ENCODE data around the gene SEPTIN8. TPM values are rescaled to one million over a fixed set of nuclear protein-coding genes. Genes with fewer than 3 reads are reported as not detected.

Gene SEPTIN8
- 10 to 100 TPM; 42.9 to 54.8 TPM for total RNA-seq
- long read RNA-seq, donor 1, full-length matches to known transcripts: 12 of 28 reads
- long read RNA-seq, donor 1, partial matches to known transcripts: 2 of 28 reads
- long read RNA-seq, donor 1, other reads (novel, unspliced or antisense): 14 of 28 reads
- long read RNA-seq, donor 2, full-length matches to known transcripts: 26 of 78 reads
- long read RNA-seq, donor 2, partial matches to known transcripts: 10 of 78 reads
- long read RNA-seq, donor 2, other reads (novel, unspliced or antisense): 42 of 78 reads

- intact Hi-C loops (cut with DNase I): no loop called here
- DNase-seq (ENCODE audit: low spot score): no peak
Observed at GRCh38 chr5:132777209-132778069, at the start of gene SEPTIN8. TSS of gene SEPTIN8 (minus strand) at chr5:132777239. CDS start at chr5:132777137, 102 bp downstream.

DNA sequence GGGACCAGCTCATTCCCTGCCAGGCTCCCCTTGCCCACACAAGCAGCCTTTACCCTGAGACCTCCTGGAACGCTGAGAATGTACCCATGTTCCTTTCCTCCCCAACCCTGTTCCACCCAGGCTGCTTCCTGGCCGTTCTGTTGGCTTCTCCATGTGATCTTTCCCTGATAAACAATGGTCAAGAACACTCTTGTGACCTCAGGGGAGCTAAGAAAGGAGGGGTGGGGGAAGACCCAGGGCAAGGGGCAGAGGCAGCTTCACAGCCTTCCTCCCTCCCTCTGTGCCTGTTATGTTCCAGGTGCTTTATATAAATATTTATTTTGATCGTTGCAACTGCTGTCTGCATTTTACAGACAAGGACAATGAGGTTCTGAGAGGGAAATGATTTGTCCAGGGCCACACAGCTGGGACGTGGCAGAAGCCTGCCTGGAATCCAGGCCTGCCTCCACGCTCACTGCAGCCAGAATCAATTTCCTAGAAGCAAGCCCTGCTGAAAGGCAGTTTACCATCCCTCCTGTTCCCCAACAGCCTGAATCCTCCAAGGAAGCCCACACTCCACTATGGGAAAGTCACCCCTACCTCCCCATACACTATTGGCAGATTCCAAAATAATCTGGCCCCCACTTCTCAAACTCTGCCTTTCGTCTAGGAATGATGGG lies 49.5 kb upstream of the SEPTIN8 start:
- DNase-seq (ENCODE audit: low spot score): no peak
- intact Hi-C loops (cut with DNase I): loop anchor here in 1 of 2 donors (10.0 kb wide), 1 partner anchor 302 kb away; no protein-coding TSS in a partner anchor

DNA sequence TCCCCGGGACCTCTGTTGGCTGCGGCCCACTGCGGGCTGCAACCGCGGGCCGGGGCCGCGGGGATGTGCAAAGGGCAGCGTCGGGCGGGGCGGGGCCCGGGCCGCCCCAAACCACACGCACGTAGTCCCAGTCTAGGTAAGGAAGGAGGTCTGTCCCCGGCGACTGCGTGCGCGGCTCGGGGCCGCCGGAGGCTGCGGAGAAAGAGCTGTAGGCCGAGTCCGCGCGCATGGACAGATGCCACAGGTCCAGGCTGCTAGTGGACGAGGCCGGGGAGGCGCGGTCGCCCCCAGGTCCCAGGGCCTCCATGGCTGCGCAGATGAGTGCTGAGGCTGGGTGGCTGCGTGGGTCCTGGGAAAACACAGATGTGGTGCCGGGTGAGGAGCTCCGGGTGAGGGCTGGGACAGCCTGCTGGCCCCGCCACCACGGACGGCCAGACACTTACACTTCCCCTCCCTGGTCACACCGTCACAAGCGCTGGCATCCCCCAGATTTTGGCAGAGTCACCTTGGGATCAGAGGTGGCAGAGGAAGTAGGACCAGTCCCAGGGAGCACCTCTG lies 48.9 kb upstream of the SEPTIN8 start:
- intact Hi-C loops (cut with DNase I): loop anchor here in 1 of 2 donors (10.0 kb wide), 1 partner anchor 301 kb away; no protein-coding TSS in a partner anchor
- no peak for DNase-seq (ENCODE audit: low spot score)

GRCh38 chr5:132825033-132825833 lies 48.2 kb upstream of the SEPTIN8 start:
- no peak for DNase-seq (ENCODE audit: low spot score)
- intact Hi-C loops (cut with DNase I): loop anchor here in 1 of 2 donors (10.0 kb wide), 1 partner anchor 300 kb away; no protein-coding TSS in a partner anchor

- intact Hi-C loops (cut with DNase I): loop anchor here in 1 of 2 donors (10.0 kb wide), 1 partner anchor 300 kb away; no protein-coding TSS in a partner anchor
- DNase-seq (ENCODE audit: low spot score): no peak
Observed at GRCh38 chr5:132824426-132824825, 47.4 kb upstream of the SEPTIN8 start.

GRCh38 chr5:132823481-132824050 lies 46.5 kb upstream of the SEPTIN8 start:
- intact Hi-C loops (cut with DNase I): loop anchor here in 1 of 2 donors (10.0 kb wide), 1 partner anchor 299 kb away; no protein-coding TSS in a partner anchor
- DNase-seq (ENCODE audit: low spot score): no peak

GRCh38 chr5:132822650-132823480 lies 45.8 kb upstream of the SEPTIN8 start:
- no peak for DNase-seq (ENCODE audit: low spot score)
- intact Hi-C loops (cut with DNase I): loop anchor here in 1 of 2 donors (10.0 kb wide), 1 partner anchor 298 kb away; no protein-coding TSS in a partner anchor

DNA sequence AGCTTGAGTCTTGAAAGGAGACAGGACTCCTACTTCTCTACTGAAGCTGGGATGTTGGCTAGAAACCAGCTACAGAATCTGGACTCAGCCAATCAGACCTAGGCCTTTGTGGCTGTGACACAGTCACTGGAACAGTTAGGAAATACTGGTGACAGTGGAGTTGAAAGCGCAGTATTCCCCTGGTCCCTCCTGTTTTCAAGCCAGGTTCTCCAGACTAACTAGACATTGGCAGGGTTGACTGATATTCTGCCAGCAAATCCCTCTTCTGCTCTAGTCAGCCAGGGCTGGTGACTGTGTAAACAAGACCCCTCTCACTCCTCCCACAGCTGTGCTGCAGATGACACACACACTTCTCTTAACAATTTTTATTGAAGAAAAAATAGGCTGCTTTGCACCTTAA lies 44.8 kb upstream of the SEPTIN8 start:
- intact Hi-C loops (cut with DNase I): loop anchor here in 1 of 2 donors (10.0 kb wide), 1 partner anchor 297 kb away; no protein-coding TSS in a partner anchor

GRCh38 chr5:132821350-132821749 lies 44.3 kb upstream of the SEPTIN8 start:
- DNase-seq (ENCODE audit: low spot score): no peak
- intact Hi-C loops (cut with DNase I): loop anchor here in 1 of 2 donors (10.0 kb wide), 1 partner anchor 297 kb away; no protein-coding TSS in a partner anchor

More for the DNA sequence above, 44.8 kb upstream of the SEPTIN8 start:
- no peak for DNase-seq (ENCODE audit: low spot score)

DNA sequence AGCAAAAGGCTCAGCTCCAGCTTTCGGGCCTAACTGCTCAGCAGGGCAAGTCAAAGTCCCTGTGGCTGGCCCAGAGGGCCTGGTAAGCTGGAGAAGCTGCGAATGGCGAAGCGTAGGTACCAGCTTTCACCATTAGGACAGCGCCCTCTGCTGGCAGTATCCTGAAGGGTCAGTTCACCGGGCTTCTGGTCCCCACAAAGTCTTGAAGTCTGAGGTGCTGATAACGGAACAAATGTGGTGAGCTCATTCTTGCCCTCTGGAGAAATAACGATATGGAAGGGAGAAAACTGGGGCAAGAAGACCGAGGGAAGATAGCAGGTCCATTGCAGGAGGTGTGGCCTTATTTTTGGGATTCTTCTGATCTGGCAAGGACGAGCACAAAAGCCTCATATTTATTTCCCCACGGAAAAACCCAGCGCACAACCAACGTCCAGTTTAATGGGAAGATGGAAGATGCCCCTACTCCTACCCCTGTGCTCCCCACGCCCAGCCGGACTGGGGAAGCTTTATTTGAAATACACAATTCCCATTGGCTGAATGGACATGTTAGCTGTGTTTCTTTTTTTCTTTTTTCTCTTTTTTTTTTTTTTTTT lies 43.2 kb upstream of the SEPTIN8 start:
- intact Hi-C loops (cut with DNase I): loop anchor here in 1 of 2 donors (10.0 kb wide), 1 partner anchor 295 kb away; no protein-coding TSS in a partner anchor
- DNase-seq (ENCODE audit: low spot score): peak; percentile 97

- intact Hi-C loops (cut with DNase I): no loop called here
- DNase-seq (ENCODE audit: low spot score): no peak
Observed at GRCh38 chr5:132819468-132819867, 42.4 kb upstream of the SEPTIN8 start.

DNA sequence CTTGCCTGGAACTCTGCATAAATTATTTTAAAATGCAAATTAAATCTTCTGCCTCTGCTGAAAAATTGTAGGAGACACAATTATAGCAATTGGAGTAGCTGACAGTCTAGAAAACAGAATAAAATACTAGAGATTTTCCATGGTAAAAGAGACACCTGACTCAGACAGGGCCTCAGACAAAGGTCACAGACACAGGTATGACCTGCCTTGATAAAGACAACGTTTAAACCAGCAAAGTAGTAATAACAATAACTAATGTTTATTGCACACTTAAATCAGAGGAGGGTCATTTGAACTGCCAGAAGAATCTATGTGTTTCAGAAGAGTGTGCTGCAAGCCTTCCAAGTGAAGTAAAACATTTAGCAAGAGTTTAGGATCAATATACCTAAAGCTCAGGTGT lies 40.0 kb upstream of the SEPTIN8 start:
- no peak for DNase-seq (ENCODE audit: low spot score)
- intact Hi-C loops (cut with DNase I): no loop called here

- intact Hi-C loops (cut with DNase I): no loop called here
Observed at GRCh38 chr5:132816554-132816953, 39.5 kb upstream of the SEPTIN8 start.

DNA sequence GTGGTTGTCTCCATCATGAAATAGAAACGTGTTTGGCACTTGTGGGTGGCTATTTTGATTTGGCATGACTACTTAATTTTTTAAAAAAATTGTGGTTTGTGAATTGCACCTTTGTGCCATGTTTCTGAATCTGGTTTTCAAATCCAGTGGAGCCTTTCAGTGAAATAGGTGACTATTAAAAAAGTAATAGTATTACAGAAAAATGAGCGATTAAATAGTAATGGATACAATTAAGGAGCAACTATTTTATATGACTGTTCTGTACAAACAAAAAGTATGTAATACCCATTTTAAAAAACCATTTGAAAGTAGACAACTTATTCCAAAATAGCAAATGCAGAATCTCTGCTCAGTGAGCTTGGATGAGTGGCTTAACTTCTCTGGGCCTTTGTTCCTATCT lies 39.0 kb upstream of the SEPTIN8 start:
- no peak for DNase-seq (ENCODE audit: low spot score)
- intact Hi-C loops (cut with DNase I): no loop called here

More at GRCh38 chr5:132816554-132816953, 39.5 kb upstream of the SEPTIN8 start:
- DNase-seq (ENCODE audit: low spot score): no peak

DNA sequence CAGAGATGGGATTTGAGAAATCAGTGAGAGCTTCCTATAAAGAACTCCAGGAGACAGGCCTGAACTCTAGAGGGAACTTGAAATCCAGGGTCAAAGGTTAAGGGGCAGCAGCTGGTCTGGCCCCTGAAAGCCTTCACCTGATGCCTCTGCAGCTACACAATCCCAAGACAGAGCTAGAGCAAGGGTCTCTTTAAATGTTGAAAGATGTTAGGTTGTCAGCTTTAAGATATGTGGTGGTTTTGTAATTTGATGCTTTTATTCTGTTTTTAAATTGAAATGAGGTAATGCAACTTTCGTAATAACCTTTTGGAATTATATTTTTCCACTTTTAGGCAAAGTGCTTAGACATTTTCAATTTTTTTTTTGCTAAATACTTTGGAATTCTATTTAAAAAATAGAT lies 38.4 kb upstream of the SEPTIN8 start:
- intact Hi-C loops (cut with DNase I): no loop called here
- DNase-seq (ENCODE audit: low spot score): no peak

DNA sequence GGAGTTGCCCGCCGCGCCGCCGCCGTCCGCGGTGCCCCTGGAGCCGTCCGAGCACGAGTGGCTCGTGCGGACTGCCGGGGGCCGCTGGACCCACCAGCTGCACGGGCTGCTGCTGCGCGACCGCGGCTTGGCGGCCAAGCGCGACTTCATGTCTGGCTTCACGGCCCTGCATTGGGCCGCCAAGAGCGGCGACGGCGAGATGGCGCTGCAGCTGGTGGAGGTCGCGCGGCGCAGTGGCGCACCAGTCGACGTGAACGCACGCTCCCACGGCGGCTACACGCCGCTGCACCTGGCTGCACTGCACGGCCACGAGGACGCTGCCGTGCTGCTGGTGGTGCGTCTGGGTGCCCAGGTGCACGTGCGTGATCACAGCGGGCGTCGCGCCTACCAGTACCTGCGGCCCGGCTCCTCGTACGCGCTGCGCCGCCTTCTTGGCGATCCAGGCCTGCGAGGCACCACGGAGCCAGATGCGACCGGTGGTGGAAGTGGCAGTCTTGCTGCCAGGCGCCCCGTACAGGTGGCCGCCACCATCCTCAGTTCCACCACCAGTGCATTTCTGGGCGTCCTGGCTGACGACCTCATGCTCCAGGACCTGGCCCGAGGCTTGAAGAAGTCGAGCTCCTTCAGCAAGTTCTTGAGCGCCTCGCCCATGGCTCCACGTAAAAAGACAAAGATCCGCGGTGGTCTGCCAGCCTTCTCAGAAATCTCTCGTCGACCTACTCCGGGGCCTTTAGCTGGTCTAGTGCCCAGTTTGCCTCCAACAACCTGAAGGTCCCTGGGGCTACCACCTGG lies 37.7 kb upstream of the SEPTIN8 start:
- intact Hi-C loops (cut with DNase I): no loop called here
- no peak for DNase-seq (ENCODE audit: low spot score)

Measured in posterior vena cava (tissue), 2 donors.